Measurements from ENCODE around the gene ZKSCAN5.
"Not testable (repeated sequence)": the region's sequence is repeated elsewhere in the genome, so short reads cannot be mapped to it uniquely, and the experiment has no call there.

ZKSCAN5 gene

GRCh38 chr7:99557196-99557607 lies 52.7 kb downstream of the ZKSCAN5 start:
- DNase-seq: no peak

- no peak for DNase-seq
These were observed 53.5 kb downstream of the ZKSCAN5 start for GRCh38 chr7:99557940-99558305.

- peak; percentile 90 for DNase-seq
These were observed 54.1 kb downstream of the ZKSCAN5 start, which contains the start of gene ZNF655 for GRCh38 chr7:99558306-99559174. Gene ZNF655, plus strand, starts transcription at chr7:99558642. Its CDS starts 1,918 bp downstream, at chr7:99560560.

GRCh38 chr7:99559175-99559915 lies 54.9 kb downstream of the ZKSCAN5 start:
- no peak for DNase-seq

GRCh38 chr7:99560834-99561736 lies 56.6 kb downstream of the ZKSCAN5 start:
- no peak for DNase-seq

- DNase-seq: no peak
These were observed 57.2 kb downstream of the ZKSCAN5 start for GRCh38 chr7:99561737-99562051.

GRCh38 chr7:99562114-99562784 lies 57.8 kb downstream of the ZKSCAN5 start:
- no peak for DNase-seq

- DNase-seq: peak; percentile 54
These were observed 58.4 kb downstream of the ZKSCAN5 start for GRCh38 chr7:99562832-99563231.

GRCh38 chr7:99563650-99564049 lies 59.2 kb downstream of the ZKSCAN5 start:
- DNase-seq: no peak

GRCh38 chr7:99568770-99569169 lies 64.3 kb downstream of the ZKSCAN5 start:
- not testable (repeated sequence) for DNase-seq

GRCh38 chr7:99571768-99572167 lies 67.3 kb downstream of the ZKSCAN5 start:
- no peak for DNase-seq

- no peak for DNase-seq
These were observed 68.8 kb downstream of the ZKSCAN5 start for GRCh38 chr7:99573257-99573656.

- DNase-seq: no peak
These were observed 71.8 kb downstream of the ZKSCAN5 start for GRCh38 chr7:99576251-99576650.

- DNase-seq: no peak
These were observed 75.0 kb downstream of the ZKSCAN5 start for GRCh38 chr7:99579281-99579955.

- DNase-seq: peak; percentile 57
These were observed 75.7 kb downstream of the ZKSCAN5 start for GRCh38 chr7:99579956-99580777.

GRCh38 chr7:99580778-99581332 lies 76.4 kb downstream of the ZKSCAN5 start:
- not testable (repeated sequence) for DNase-seq
